Smooth muscle cell of the brain vasculature (primary cell): Measurements from ENCODE around the gene ANAPC5.
"Not testable (repeated sequence)": the region's sequence is repeated elsewhere in the genome, so short reads cannot be mapped to it uniquely, and the experiment has no call there.

Experiments used
- DNase-seq: peaks from one replicate; pipeline ENCODE4 v3.0.0-alpha.2; 2012; ENCODE audit warnings: low read depth, low spot score

Gene ANAPC5

DNA sequence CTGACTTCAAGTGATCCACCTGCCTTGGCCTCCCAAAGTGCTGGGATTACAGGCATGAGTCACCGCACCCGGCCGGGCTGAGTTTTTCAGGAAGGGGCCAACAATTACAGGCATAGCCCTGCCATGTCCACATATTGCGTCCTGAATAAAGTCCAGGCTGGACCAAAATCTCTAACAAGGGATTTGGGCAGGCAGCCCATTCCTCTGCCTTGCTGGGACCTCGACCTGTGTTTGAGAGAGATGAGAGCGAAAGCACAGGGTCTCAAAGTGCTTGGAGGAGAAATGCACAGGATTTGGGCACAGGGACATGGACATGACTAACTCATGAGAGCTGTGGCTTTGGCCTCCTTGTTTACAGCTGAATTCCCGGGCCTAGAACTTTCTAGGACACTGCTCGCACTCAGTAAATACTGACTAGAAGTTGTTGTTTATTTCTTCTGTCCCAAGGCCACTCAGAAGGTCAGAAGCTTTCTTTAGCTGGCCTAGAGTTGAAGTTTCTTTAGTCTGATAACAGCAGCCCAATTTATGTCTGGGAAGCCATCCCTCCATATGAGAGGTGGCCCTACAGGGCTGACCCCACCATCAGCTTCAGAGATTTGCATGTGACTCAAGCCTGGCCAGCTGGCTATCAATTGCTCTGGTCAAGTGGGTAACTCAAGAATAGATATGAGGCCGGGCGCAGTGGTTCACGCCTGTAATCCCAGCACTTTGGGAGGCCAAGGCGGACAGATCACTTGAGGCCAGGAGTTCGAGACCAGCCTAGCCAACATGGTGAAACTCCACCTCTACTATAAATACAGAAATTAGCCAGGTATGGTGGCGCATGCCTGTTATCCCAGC lies 67.4 kb downstream of the ANAPC5 start:
- no peak for DNase-seq

DNA sequence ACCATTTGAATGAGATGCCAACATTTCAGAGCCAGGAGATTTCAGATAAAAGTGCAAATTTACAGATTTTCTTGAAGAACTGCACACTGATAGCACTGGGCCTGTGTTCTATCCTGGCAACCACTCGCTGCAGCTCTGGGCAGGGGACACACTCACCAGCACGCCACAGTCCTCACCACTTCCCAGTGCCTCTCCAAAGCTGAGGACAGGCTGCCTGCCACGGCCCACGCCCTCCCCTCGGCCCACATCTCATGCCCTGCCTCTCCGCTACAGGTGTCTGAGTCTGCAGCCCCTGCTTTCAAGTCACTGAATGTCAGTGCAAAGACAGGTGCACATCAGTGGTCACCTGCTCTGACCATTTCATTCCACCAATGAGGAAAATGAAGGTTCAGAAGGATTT lies 68.4 kb downstream of the ANAPC5 start:
- no peak for DNase-seq

DNA sequence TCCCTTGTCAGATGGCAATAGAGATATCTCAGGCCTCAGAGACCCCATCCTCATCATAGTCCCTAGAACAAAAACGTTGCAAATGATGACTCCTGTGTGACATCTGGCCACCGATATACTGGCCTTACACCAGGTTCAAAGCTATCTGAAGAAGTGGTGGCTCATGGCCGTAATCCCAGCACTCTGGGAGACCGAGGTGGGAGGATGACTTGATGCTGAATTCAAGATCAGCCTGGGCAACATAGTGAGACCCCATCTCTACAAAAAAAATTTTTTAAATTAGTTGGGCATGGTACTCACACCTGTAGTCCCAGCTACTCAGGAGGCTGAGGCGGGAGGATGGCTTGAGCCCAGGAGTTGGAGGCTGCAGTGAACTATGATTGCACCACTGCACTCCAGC lies 68.8 kb downstream of the ANAPC5 start:
- DNase-seq: no peak

DNA sequence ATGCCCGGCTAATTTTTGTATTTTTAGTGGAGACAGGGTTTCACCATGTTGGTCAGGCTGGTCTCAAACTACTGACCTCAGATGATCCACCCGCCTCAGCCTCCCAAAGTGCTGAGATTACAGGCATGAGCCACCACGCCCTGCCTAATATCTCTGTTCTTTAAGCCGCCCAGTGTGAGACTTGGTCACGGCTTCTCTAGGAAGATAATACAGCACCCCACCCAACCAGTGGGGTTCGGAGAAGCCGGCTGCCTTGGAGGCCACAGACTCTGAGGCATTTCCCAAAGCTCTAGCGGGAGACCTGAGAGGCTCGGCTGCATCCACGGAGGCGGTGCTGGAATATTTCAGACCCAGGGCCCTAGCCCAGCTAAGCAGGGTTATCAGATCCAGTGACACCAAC lies 69.3 kb downstream of the ANAPC5 start:
- not testable (repeated sequence) for DNase-seq

DNA sequence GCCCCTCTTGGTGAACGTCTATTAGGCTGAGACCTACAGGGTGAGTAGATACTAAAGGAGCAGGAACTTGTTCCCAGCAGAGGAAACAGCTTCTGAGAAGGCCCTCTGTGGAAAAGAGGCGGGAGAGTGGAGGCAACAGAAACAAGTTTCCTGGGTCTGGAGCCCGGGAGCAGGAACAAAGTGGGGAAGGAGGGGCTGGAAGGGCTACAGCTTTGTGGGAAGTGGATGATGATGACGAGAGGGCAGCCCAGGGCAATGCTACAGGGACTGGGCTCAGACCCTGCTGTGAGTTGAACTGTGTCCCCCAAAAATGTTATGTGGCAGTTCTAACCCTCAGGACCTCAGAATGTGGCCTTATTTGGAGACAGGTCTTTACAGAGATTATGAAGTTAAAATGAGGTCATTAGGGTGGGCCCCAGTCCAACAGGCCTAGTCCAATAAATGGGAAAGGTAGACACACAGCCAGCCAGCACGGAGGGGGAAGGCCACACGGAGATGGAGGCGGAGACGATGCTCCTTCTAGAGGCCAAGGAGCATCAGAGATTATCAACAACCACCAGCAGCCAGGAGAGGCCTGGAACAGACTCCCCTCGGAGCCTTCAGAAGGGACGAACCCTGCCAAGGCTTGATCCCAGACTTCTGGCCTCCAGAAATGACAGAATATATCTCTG lies 70.0 kb downstream of the ANAPC5 start:
- no peak for DNase-seq

DNA sequence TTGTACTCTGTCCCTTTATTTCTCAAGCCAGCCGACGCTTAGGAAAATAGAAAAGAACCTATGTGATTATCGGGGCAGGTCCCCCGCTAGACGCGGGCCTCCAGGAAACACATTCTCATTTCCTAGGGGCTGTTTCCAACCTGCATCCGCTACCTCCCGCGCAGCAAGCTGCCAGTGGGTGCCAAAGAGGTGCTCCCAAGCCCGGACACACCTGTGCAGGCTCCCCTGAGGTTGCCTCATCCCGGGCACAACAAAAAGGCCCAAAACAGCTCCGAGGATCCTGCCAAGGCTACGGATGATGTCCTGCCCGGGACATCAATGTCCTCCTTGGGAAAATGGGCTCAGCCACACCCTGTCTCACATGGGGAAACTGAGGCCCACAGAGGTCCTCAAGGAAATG lies 71.1 kb downstream of the ANAPC5 start:
- DNase-seq: not testable (repeated sequence)

DNA sequence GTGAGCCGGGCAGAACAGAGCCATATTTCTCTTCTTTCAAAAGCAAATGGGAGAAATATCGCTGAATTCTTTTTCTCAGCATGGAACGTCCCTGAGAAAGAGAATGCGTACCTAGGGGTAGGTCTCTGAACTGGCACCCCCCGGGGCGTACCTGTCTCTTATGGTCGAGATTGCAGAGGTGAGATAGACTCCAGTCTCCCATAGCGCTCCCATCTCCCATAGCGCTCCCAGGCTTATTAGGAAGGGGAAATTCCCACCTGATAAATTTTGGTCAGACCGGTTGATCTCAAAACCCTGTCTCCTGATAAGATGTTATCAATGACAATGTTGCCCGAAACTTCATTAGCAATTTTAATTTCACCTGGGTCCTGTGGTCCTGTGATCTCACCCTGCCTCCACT lies 71.7 kb downstream of the ANAPC5 start:
- DNase-seq: not testable (repeated sequence)

DNA sequence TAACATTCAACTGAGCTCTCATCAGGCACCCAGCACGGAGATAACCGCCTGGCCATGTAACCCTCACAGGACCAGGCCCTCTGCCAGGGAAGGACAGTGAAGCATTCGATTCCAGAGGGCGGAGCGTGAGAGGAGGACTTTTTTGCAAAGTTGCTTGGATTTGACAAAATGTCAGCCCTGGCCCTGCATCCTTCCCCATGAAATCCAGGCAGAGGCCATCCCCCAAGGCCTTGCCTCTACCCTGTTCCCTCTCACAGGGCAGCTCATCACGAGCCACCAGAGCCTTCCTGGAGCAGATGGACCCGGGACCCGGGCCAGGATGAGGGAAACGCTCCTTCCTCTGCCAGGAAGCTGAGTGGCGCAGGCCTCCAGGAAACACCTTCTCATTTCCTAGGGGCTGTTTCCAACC lies 72.7 kb downstream of the ANAPC5 start:
- no peak for DNase-seq

DNA sequence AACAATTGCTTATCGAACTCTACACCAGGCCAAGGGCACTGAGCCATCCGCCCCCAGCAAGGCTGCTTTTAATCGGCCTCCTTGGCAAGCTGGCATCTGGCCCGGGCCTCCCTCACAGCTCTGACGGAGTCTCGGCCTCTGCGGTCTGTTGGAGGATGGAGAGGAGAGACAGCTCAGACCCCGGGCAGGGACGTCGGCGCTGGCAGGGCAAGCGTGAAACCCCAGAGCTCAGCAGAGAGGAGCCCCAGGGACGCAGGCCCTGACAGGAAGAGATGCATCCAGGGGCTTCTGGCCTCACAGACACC lies 73.2 kb downstream of the ANAPC5 start:
- no peak for DNase-seq

DNA sequence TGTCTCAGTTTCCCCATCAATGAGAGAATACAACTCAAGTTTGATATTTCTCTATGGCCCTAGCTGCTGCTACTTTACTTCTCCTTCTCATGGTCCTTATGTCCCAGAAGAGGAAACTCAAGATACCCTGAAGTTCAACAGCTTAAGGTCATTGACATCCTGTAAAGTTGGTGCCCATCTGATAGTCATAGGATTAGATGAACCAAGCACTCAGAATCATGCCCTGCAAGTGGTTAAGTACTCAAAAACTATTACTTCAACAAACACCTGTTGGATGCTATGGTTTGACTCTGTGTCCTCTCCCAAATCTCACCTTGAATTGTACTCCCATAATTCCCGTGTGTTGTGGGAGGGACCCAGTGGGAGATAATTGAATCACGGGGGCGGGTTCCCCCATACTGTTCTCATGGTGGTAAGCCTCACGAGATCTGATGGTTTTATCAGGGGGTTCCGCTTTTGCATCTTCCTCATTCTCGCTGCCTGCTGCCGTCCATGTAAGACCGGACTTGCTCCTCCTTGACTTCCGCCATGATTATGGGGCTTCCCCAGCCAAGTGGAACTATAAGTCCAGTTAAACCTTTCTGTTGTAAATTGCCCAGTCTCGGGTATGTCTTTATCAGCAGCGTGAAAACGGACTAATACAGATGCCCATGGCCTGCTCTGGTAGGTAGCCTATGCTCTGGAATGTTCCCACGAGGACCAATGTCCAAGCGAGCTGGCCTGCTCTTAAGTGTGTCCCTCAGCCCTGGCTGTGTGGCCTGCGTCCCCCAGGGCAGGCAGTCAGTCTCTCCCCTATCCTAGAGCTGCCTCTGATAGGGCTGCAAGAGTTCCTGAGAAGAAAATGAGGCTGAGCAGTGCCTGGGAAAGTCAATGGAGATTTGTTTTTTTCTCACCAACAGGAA lies 73.8 kb downstream of the ANAPC5 start:
- no peak for DNase-seq

DNA sequence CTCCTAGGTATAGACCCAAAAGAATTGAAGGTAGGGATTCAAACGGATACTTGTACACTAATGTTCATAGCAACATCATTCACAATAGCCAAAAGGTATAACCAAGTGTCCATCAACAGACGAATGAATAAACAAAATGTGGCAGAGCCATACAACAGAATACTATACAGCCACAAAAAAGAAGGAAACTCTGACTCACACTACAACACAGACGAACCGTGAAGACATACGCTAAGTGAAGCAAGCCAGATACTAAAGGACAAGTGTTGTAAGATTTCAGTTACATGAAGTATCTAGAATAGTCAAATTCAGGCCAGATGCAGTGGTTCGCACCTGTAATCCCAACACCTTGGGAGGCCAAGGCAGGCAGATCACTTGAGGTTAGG lies 74.8 kb downstream of the ANAPC5 start:
- DNase-seq: no peak

DNA sequence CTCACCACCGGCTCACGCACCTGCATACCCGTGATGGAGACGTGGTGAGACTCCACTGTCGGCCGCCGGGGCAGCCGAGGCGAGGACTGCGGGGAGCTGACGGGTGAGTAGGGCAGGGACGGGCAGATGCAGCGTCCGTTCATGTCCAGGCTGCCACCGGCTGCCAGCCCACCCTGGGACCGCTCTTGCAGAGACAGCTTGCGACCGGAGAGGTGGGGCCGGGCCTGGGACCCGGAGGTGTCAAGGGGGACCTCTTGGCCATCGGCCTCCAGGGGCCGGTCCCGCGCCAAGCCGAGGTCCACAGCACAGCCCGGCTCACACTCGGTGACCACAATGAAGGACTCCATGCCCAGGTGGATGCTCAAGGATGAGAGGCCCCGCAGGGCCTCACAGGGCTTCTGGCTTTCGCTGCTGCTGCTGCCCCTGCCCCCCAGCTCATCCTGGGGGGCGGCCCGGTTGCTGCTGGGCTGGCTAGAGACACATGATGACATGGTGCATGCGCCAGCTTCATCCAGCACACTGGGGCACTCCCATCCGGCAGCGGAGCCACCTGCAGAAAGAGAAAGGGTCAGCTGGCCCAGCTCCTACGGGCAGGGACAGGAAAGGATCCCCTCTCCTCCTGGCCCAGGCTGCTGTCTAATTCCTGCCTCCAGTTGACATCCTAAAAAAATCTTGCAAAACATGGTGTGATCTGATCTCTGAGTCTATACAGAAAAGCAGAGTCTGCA lies 78.0 kb downstream of the ANAPC5 start:
- DNase-seq: no peak

DNA sequence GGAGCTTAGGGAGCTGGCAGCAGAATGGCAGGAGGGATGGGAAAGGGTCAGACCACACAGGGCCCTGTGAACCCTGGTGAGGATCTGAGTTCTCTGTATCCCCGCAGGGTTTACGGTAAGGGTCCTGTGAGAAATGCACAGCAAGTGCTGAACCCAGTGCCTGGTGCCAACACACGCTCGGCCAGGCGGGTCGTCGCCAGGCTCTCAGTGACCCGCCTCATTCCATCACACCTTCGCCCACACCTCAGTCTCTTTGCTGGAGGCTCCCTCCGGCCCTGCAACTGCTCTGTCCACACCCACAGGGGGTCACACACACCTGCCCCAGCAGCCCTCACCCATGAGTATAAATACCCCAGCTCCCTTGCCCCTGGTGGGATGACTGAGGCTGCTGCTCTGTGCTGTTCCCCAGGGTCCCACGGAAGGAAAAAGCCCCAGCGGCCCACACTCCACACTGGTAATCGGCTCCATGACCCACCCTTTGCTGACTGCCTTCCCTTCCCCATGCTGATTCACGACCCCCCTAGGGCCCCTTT lies 78.8 kb downstream of the ANAPC5 start:
- DNase-seq: no peak

DNA sequence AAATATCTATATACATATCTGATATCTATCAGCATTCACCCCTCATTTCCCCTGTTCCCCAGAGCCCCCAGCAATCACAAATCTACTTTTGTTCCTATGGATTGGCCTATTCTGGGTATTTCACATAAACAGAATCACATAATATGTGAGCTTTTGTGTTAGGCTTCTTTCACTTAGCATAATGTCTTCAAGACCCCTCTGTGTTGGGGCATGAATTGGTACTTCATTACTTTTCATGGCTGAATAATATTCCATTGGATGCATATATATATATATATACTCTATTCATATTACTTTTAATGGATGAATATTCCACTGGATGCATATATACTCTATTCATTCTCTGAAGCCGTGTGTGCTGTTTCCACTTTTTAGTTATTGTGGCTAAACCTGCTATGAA lies 84.4 kb downstream of the ANAPC5 start:
- no peak for DNase-seq

DNA sequence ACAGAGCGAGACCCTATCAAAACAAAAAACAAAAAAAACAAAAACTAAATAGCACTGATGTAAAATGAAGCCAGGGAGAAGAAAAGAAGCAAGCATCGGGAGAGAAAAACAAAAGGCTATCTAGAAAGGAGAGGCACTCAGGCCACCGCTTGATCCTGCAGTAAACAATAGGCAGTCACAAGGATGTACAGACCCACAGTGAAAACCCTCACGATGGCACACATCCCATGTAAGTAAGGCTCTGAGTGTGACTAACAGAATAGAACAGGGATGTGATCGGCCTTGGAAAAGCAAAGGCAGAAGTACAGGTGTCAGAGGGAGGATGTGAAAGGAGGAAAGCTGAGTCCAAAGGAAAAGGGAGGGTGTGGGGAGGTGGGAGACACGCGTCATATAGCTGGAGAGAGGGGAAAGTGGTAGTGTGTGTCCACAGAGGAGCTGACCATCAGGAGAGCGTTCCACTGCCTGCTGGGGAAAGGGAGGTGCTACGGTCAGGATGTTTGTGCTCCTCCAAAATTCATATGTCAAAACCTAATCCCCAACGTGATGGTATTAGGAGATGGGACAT lies 87.2 kb downstream of the ANAPC5 start:
- DNase-seq: no peak

DNA sequence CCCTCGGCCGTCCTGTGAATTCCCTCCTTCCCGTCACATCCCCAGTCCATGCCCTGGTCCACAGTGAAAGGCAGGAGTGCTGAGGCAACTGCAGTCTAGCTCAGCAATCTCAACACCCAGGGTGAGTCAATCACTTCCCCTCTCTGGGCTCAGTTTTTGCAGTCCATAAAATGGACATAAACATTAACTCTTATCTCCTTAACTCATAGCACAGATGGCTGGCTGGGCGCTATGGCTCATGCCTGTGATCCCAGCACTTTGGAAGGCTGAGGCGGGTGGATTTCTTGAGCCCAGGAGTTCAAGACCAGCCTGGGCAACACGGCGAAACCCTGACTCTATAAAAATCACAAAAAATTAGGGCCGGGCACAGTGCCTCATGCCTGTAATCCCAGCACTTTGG lies 88.1 kb downstream of the ANAPC5 start:
- DNase-seq: no peak

DNA sequence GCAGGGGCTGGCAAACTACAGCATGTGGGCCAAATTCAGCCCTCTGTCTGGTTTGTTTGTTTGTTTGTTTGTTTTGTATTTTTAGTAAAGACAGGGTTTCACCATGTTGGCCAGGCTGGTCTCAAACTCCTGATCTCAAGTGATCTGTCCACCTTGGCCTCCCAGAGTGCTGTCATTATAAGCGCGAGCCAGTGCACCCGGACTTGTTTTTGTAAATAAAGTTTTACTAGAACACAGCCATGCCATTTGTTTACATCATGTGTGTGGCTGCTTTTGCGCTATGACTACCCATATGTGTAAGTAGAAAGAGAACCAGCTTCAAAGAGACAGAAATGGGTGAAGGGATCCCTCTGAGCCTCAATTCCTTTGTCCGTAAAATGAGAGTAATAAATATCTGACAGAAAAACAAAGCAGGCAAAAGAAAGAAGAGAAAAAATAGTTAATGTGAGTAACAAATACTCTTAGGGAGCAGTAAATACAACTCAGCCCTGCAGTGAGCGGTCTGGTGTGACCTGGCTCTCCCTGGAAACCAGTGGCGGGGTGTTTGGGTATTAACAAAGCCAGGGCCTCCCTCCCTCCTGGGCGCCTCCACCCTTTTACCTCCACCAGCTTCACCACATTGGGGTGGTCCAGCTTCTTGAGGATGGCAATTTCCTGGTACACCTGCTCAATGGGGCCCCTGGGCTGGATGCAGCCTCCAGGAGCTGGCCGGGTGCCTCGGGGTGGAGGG lies 88.8 kb downstream of the ANAPC5 start:
- no peak for DNase-seq

DNA sequence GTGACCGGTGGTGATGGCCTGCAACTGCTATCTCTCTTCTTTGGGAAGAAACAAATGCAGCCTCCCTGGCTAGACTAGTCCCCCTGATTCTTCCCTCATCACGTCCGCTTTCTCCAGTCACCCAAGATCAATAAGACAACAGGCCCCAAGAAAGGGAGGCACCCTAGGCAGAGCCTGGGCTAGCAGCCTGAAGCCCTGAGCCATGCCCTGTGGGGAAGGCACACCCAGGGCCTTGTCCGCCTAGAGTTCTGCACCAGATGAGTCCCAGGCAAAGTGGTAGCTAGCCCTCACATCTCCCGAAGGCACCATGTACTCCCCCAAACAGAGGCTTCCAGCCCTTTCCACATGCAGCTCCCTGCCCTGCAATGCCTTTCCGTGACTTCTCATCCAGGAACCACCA lies 90.8 kb downstream of the ANAPC5 start:
- no peak for DNase-seq

DNA sequence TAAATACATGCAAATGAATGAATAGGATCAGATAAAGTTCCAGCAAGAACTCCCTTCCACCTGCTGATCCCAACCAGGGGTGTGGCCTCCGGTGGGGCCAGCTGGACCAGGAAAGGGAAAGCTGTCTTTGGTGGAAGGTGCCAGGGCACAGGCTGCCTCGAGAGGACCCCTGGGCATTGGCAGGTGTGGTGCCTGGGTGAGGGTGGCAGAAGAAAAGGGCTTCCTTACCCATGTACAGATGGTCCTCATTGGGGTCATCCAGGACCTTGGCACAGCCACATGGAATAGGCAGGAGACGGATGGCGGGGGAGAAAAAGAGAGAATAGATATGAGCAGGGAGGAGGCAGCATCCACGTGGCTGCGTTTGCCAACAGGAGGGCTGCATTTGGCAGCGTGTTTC lies 92.1 kb downstream of the ANAPC5 start:
- no peak for DNase-seq

DNA sequence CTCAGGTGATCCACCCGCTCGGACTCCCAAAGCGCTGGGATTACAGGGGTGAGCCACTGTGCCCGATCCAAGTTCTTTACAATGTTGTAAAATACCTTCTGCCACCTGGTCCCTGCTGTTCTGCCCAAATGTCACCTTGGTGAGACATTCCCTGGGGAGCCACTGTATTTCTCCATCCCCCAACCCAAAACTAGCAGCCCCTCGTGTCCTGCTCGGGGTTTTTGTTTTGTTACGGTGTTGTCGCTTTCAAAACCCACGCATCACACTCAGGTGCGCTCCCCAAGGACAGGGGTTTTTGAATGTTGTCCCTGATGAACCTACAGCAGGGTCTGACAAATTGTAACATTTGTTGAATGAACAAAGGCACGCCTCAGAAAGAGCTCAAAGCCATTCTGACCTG lies 93.1 kb downstream of the ANAPC5 start:
- no peak for DNase-seq
